T-helper 1 cell treated with Interleukin-12 subunit alpha and Interleukin-12 subunit beta and Interleukin-4 antibody, amounts not matched to agents 30 ng/mL and 1 ng/mL, for 36 hours (primary cell): ENCODE results near the gene CTSE. TPM values are rescaled to one million over a fixed set of nuclear protein-coding genes. Genes with fewer than 3 reads are reported as not detected.
"Not testable (repeated sequence)": the region's sequence is repeated elsewhere in the genome, so short reads cannot be mapped to it uniquely, and the experiment has no call there.

ENCODE experiments used
- intact Hi-C: fragments of 100-400 bp; cut with micrococcal nuclease; formaldehyde crosslinking; loops from one replicate; pipeline ENCODE4 v1.15.1; 2024
- total RNA-seq: library from RNA; stranded (reverse); gene quantifications from 2 replicates; pipeline ENCODE4 v1.2.3, GENCODE V29; 2022

Gene CTSE
- total RNA-seq, result not detected in 2 replicates

- intact Hi-C loops, result no loop called here
Observed at GRCh38 chr1:206023695-206024094, at the start of gene CTSE. Gene CTSE (minus strand): TSS chr1:206023895. CDS start chr1:206023791, 104 bp downstream.

GRCh38 chr1:206070627-206071304, 47.1 kb upstream of the CTSE start:
- intact Hi-C loops, result no loop called here

DNA sequence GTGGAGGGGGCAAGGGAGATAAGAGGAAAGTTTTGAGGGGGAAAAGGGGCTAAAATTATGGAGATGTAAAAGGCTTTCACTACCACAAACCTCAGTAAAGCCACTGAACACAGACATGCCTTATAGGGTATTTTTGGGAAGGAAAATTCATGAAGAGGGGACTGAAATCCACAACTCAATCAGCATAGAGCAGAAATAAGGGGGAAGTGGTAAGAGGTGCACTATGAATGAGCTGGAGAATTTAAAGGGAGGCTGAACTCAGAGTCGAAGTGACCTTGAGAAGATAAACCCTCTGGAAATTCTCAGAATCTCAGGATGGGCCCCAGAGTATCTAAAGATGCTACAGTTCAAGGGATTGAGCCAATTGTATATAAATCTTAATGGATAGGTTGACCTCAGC, 44.6 kb upstream of the CTSE start:
- intact Hi-C loops, result no loop called here

GRCh38 chr1:206067486-206068227, 44.0 kb upstream of the CTSE start:
- intact Hi-C loops, result no loop called here

DNA sequence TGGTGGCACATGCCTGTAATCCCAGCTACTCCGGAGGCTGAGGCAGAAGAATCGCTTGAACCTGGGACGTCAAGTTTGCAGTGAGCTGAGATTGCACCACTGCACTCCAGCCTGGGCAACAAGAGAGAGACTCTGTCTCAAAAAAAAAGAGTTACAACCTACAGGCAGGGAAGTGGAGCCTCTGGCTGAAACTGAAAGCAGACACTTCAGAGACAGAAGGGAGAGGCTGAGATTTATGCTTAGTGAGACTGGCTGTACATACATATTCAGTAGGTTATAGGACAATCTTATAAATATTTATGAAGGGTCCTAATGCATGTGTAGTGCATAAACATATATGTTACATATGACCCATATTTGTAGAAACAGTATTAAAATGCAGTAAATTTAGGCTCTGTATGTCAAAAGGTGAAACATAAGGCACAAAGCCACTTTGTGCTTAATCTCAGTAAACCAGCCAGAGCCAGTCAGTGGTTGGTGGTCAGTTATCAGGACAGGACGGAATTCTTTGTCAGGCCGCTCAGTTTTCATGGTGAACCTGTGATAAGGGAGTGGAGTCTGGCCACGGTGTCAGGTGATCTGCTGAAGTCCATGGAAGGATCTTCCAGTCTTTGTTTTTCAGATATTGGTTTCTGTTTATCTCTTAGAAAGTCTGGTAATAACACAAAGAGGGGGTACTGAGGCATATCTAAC, 42.9 kb upstream of the CTSE start:
- intact Hi-C loops, result loop anchor here (1.0 kb wide), 1 partner anchor 36 kb away; no protein-coding TSS in a partner anchor

DNA sequence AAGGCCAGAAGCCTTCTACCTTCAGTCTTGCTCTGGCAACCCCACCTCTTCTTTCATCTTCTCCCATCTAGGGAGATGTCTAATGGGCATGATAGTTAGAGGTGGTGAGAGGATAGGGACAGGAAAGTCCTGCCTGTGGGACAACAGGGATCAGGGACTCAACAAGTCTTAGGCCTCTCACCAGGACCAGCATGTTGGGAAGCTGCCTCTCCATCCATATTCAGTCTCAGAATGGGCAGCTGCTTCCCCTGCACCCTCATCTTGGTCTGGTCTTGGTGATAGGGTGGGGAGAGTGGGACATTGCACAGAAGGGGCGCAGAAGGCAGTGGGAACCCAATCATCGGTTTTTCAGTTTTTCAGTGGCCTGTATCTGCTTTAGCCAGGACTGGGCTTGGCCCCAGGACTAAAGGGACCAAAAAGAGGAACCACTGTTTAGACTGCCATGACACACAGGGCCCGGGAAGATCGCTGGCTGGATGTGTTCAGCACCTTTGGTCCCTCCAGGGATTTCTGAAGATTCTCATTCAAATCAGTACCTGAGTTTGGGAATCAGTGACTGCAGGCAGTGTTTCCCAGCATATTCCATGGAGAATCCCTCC, 42.0 kb upstream of the CTSE start:
- intact Hi-C loops, result loop anchor here (1.0 kb wide), 1 partner anchor 35 kb away; no protein-coding TSS in a partner anchor

- intact Hi-C loops, result not testable (repeated sequence)
Observed at GRCh38 chr1:206064501-206064900, 40.8 kb upstream of the CTSE start.

DNA sequence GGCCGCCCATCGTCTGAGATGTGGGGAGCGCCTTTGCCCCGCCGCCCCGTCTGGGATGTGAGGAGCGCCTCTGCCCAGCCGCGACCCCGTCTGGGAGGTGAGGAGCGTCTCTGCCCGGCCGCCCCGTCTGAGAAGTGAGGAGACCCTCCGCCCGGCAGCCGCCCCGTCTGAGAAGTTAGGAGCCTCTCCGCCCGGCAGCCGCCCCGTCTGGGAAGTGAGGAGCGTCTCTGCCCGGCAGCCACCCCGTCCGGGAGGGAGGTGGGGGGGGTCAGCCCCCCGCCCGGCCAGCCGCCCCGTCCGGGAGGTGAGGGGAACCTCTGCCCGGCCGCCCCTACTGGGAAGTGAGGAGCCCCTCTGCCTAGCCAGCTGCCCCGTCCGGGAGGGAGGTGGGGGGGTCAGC, 40.3 kb upstream of the CTSE start:
- intact Hi-C loops, result not testable (repeated sequence)

DNA sequence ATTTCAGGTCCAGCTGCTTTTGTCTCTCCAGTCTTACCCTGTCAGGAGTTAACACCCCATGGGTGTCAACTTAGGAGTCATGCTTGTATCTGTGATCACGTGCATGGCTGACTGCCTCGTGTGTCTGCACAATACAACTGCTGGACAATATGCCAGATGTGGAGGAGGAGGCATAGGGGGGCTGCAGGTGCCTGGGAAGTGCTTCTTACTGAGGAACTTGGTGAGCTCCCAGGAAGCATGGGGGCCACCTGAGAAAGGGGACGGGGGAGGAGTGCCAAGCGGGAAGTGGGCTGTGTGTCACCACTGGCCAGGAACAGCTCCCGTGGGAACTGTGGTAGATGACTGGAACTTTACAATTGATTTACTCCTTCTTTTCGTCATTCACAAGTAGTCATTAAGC, 38.8 kb upstream of the CTSE start:
- intact Hi-C loops, result no loop called here

- intact Hi-C loops, result no loop called here
Observed at GRCh38 chr1:206060844-206061243, 37.1 kb upstream of the CTSE start.

- intact Hi-C loops, result loop anchor here (10.0 kb wide), 2 partner anchors 525 to 745 kb away; no protein-coding TSS in a partner anchor
Observed at GRCh38 chr1:206059355-206059915, 35.7 kb upstream of the CTSE start.

DNA sequence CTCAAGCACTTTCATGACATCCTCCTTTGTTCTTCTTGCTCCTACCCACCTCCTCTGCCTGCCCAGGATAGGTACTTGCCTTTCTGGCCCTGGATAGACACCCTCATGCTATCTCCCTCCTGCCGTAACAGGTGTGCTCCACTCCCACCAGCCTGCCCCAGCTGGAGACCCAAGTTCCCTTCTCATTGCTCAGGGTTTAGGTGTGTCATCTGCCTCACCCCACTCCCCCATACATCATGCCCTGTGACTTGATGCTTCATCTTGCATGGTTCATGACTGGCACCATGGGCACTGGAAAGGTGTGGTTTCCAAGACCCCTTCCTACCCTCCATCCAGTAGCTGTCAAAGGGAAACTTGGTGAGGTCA, 35.2 kb upstream of the CTSE start:
- intact Hi-C loops, result loop anchor here (10.0 kb wide), 2 partner anchors 526 to 746 kb away; no protein-coding TSS in a partner anchor

DNA sequence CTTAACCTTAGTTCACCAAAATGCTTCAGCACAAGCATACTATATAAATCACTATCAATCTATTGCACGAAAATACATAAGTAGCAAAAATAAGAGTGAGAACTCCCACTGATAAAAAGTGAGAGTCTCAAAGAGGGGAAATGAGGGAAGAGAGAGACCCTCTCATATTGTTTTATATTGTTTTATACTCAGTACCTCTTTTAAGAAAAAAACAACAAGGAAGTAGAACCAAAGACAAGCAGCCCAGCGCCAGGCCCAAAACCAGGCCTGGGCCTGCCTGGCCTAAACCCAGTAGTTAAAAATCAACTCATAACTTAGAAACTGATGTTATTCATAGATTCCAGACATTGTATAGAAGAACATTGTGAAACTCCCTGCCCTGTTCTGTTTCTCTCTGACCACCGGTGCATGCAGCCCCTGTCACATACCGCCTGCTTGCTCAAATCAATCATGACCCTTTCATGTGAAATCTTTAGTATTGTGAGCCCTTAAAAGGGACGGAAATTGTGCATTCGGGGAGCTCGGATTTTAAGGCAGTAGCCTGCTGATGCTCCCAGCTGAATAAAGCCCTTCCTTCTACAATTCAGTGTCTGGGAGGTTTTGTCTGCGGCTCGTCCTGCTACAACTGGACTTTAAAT, 34.7 kb upstream of the CTSE start:
- intact Hi-C loops, result loop anchor here (10.0 kb wide), 2 partner anchors 526 to 746 kb away; no protein-coding TSS in a partner anchor

GRCh38 chr1:206055639-206056323, 32.1 kb upstream of the CTSE start:
- intact Hi-C loops, result loop anchor here (10.0 kb wide), 2 partner anchors 529 to 749 kb away; no protein-coding TSS in a partner anchor

GRCh38 chr1:206055069-206055625, 31.5 kb upstream of the CTSE start:
- intact Hi-C loops, result loop anchor here (10.0 kb wide), 2 partner anchors 530 to 750 kb away; no protein-coding TSS in a partner anchor

DNA sequence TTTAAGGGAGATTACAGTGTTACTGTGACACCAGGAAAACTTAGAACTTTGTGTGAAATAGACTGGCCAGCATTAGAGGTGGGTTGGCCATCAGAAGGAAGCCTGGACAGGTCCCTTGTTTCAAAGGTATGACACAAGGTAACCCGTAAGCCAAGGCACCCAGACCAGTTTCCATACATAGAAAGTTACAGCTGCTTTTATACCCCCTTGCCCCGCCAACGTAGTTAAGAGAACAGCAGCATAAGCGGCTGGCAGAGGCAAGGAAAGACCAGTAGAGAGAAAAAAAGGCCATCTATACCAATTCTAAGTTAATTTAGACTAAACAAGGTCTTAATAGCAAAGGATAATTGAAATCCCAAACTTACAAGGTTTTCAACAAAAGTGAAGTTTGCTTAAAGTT, 29.9 kb upstream of the CTSE start:
- intact Hi-C loops, result loop anchor here (5.0 to 10.0 kb wide), 3 partner anchors 421 to 751 kb away; partner anchors contain the start of gene ELK4

- intact Hi-C loops, result loop anchor here (5.0 to 10.0 kb wide), 3 partner anchors 421 to 752 kb away; partner anchors contain the start of gene ELK4
Observed at GRCh38 chr1:206052919-206053610, 29.4 kb upstream of the CTSE start, which contains the start of gene RHEX. Gene RHEX (plus strand): TSS chr1:206053173. CDS start chr1:206097829, 44,656 bp downstream.

DNA sequence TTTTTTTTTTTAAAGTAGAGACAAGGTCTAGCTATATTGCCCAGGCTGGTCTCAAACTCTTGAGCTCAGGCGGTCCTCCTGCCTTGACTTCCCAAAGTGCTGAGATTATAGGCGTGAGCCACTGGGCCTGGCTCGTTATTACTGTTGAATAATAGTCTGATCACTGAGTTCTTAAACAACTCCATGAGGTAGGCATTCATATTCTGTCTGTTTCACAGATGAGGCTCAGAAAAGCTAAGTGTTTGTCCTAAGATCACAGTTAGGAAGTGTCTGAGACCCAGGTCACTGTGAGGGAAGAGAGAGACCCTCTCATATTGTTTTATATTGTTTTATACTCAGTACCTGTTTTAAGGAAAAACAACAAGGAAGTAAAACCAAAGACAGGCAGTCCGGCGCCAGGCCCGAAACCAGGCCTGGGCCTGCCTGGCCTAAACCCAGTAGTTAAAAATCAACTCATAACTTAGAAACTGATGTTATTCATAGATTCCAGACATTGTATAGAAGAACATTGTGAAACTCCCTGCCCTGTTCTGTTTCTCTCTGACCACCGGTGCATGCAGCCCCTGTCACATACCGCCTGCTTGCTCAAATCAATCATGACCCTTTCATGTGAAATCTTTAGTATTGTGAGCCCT, 28.7 kb upstream of the CTSE start:
- intact Hi-C loops, result loop anchor here (5.0 to 10.0 kb wide), 3 partner anchors 420 to 752 kb away; partner anchors contain the start of gene ELK4
